Measurements from ENCODE around the gene OPRM1. TPM values are rescaled to one million over a fixed set of nuclear protein-coding genes. Genes with fewer than 3 reads are reported as not detected.
"Not testable (repeated sequence)": the region's sequence is repeated elsewhere in the genome, so short reads cannot be mapped to it uniquely, and the experiment has no call there.

Gene OPRM1
- polyA plus RNA-seq, 3 donors from 2014 or later: not detected

DNA sequence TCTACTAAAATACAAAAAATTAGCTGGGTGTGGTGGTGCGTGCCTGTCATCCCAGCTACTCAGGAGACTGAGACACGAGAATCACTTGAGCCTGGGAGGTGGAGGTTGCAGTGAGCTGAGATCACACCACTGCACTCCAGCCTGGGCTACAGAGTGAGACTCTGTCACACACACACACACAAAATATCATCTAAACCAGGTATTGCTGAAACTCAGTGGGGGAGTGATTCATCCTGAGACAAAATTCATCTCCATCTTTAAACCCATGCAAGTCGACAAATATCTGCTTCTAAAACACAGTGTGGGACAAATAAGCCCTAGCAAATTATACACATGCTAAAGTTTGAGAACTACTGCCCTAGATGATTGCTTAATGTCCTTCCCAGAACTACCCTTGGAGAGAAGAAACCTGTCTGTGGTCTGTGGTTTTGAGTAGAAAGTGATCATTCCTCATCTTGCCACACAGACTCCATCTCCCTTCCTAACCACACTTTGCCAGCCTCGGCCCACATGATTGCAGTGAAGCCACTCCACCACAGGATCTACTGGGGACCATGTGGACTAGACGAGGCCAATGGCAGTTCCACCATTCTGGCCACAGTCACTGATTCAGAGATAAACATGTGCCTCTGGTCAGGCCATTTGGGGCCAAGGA lies 130.3 kb downstream of the OPRM1 start:
- H3K27me3 Mint-ChIP-seq (ENCODE audit: low read depth in 3 of 3): peaks cover 0 to 2% (median 0%) of the 10 kb centered on the region in 3 donors
- peaks cover 65 to 91% of the 10 kb centered on the region in 2 donors for H3K4me1 Mint-ChIP-seq
- H3K27ac Mint-ChIP-seq: peak overlapping the region; percentile 12 to 81 (median 28)
- DNase-seq: no peak
- peak overlapping the region in 1 of 5 donors; percentile 9 for H3K4me3 Mint-ChIP-seq
- peaks cover 0 to 2% (median 0%) of the 10 kb centered on the region in 6 donors for H3K9me3 Mint-ChIP-seq
- H3K36me3 Mint-ChIP-seq: peaks cover 18 to 22% (median 20%) of the 10 kb centered on the region in 3 donors

DNA sequence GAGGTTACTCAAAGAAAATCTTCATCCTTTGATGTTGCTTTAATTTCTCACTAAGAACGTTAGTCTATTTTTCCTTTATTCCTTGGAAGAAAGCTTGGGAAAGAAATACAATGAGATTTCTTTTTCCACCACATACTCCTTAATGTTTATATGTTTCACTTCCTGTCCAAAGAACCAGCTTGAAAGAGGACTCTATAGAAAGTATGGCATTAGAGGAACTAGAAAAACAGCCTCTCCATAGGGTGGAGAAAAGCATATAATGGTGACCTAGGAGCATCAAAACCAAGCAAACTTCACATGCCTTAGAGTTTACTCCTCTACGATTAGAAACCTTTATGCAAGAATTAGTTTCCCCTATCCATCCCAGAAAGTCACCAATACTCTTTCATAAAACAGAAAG lies 131.1 kb downstream of the OPRM1 start:
- peaks cover 0 to 2% (median 0%) of the 10 kb centered on the region in 3 donors for H3K27me3 Mint-ChIP-seq (ENCODE audit: low read depth in 3 of 3)
- H3K36me3 Mint-ChIP-seq: peaks cover 17 to 20% (median 18%) of the 10 kb centered on the region in 3 donors
- peaks cover 0 to 2% (median 0%) of the 10 kb centered on the region in 6 donors for H3K9me3 Mint-ChIP-seq
- H3K4me3 Mint-ChIP-seq: no peak overlapping the region
- peaks cover 72 to 97% of the 10 kb centered on the region in 2 donors for H3K4me1 Mint-ChIP-seq
- no peak for DNase-seq
- peak overlapping the region in 4 of 6 donors; percentile 0 to 18 (median 8) for H3K27ac Mint-ChIP-seq

DNA sequence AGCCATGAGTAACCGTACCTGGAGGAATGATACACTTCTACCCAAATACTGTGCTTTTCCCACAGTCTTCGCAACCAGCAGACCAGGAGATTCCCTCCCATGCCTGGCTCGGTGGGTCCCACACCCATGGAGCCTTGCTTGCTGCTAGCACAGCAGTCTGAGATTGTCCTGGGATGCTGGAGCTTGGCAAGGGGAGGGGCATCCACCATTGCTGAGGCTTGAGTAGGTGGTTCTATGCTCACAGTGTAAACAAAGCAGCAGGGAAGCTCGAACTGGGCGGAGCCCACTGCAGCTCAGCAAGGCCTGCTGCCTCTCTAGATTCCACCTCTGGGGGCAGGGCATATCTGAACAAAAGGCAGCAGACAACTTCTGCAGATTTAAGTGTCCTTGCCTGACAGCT lies 133.4 kb downstream of the OPRM1 start:
- H3K9me3 Mint-ChIP-seq; H3K4me3 Mint-ChIP-seq; H3K27me3 Mint-ChIP-seq (ENCODE audit: low read depth in 3 of 3); DNase-seq: not testable (repeated sequence)
- Mint-ChIP-seq H3K4me1 (peaks cover 82 to 97% of the 10 kb centered on the region in 2 donors), H3K36me3 (peaks cover 11 to 27% (median 14%) of the 10 kb centered on the region in 3 donors), H3K27ac (peak overlapping the region in 2 of 6 donors; percentile 67 to 68)

DNA sequence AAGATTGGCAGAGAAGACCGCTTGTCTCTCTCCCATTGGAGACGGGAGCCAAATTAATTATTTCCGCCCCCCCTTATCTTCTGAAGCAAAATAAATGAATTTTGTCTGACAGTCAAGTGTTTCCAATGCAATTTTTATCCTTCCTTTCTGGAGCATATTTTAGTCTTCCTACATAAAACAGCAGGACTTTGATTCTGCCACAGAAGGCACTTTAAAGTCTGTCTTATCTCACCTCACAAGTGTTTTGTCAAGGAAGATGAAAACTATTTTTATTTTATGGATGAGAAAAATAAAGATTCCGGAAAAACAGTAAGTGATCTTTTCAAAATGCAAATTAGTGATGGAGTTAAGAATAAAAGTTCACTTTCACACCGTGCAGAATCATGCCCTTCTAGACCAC lies 140.4 kb downstream of the OPRM1 start:
- H3K4me1 Mint-ChIP-seq: peaks cover 51 to 82% of the 10 kb centered on the region in 2 donors
- H3K4me3 Mint-ChIP-seq: no peak overlapping the region
- H3K9me3 Mint-ChIP-seq: no peaks in the 10 kb centered on the region
- H3K27me3 Mint-ChIP-seq (ENCODE audit: low read depth in 3 of 3): peaks cover 0 to 2% (median 0%) of the 10 kb centered on the region in 3 donors
- peak overlapping the region in 2 of 6 donors; percentile 29 to 49 for H3K27ac Mint-ChIP-seq
- no peak for DNase-seq
- H3K36me3 Mint-ChIP-seq: peaks cover 8 to 34% (median 18%) of the 10 kb centered on the region in 3 donors

DNA sequence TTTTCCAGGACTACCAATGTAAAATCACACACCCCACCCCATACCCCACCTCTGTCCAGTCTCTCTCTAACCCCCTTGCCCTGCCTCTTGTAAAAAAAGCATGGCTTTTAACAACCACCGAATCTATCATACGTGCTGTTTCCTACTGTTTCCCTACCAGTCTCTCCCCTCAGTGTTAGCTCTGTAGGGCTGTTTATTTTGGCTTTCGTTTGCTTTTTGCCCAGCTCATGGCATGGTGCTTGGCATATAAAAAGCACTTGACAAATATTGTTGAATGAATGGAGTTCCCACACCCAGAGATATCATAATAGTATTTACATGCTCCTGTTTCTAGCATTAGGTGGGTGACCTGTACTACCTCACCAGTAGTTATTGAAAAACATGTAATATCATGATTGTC lies 148.2 kb downstream of the OPRM1 start:
- no peak for DNase-seq
- H3K27ac Mint-ChIP-seq: peak overlapping the region in 2 of 6 donors; percentile 5 to 16
- peaks cover 35 to 81% of the 10 kb centered on the region in 2 donors for H3K4me1 Mint-ChIP-seq
- H3K36me3 Mint-ChIP-seq: peaks cover 16 to 30% (median 18%) of the 10 kb centered on the region in 3 donors
- H3K4me3 Mint-ChIP-seq: no peak overlapping the region
- H3K9me3 Mint-ChIP-seq: no peaks in the 10 kb centered on the region
- H3K27me3 Mint-ChIP-seq (ENCODE audit: low read depth in 3 of 3): no peaks in the 10 kb centered on the region

DNA sequence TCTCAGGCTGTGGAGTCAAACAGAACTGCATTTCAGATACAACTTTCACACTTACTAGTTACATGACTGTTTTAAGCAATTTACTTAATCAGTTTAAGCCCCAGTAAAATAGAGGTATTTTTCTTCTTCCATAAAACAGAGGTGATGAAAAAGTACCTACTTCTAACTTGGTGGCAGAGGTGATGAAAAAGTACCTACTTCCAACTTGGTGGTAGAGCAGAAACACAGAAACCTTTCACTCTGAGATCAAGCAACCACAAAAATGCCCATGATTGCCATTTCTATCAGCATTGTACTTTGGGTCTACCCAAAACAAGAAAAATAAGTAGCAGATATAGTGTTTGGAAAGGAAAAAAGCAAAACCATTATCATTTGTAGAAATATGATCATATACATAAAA lies 148.7 kb downstream of the OPRM1 start:
- peaks cover 0 to 2% (median 0%) of the 10 kb centered on the region in 6 donors for H3K9me3 Mint-ChIP-seq
- peaks cover 16 to 32% (median 18%) of the 10 kb centered on the region in 3 donors for H3K36me3 Mint-ChIP-seq
- H3K4me3 Mint-ChIP-seq: no peak overlapping the region
- no peak for DNase-seq
- peaks cover 39 to 81% of the 10 kb centered on the region in 2 donors for H3K4me1 Mint-ChIP-seq
- peak overlapping the region in 1 of 6 donors; percentile 20 for H3K27ac Mint-ChIP-seq
- no peaks in the 10 kb centered on the region for H3K27me3 Mint-ChIP-seq (ENCODE audit: low read depth in 3 of 3)

DNA sequence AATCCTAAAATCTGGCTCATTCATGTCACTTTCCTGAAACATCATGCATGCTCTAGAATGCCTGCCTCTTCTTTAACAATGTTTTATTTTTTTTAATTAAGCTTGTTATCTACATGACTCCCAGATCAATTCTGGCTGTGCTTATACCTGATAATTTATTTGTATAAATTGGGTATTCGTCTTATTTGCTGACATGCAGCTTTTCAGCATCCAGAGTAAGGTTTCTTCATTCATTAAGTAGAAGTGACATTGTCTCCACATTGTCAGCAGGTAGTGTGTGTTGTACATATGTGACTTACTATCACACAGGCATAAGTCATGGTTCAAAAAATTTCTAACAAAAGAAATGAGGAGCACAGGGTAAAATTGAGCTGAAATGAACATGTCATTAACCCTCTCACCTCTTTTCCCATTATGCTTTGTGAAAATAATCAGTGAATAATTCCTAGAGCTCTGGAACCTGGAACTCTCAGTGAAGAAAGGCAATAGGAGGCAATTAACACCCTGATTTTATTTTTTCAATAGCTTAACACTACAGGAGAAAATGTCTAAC lies 157.4 kb downstream of the OPRM1 start:
- Mint-ChIP-seq H3K27me3 (ENCODE audit: low read depth in 3 of 3) (peaks cover 0 to 2% (median 0%) of the 10 kb centered on the region in 3 donors), H3K27ac (peak overlapping the region in 2 of 6 donors; percentile 18 to 58)

DNA sequence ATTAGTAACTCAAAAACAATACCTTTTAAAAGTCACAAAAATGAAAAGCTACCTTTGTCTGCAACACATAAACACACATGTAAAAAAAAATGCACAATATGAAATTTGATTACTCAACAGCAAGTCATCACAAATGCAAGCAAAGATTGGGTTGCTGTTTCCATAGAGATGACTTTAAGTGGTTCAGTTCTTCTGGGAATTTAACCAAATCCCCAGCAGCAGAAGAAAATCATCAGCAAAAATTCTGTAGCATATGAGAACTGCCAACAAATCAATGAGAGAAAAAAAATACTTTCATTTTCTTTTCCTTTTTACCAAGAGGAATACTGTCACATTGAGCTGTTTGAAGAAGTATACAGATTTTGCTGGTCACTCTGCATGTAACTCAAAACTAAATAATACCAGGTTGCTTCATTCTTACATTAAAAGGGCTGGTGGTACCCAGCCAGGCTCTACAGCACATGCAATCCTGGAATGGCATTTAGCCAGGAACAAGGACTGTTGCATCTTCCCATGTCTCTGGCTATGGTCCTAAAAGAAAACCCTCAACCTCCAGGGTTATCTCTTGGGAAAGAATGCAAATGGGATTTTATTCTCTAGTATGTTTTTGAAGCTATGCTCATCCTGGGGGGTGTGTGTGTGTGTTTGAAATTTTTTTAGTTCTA lies 158.3 kb downstream of the OPRM1 start:
- Mint-ChIP-seq H3K36me3 (peaks cover 34 to 46% (median 40%) of the 10 kb centered on the region in 3 donors), H3K9me3 (peaks cover 0 to under 1% (median 0%) of the 10 kb centered on the region in 6 donors), H3K27me3 (ENCODE audit: low read depth in 3 of 3) (peaks cover 0 to 2% (median 0%) of the 10 kb centered on the region in 3 donors), H3K27ac (no peak overlapping the region), H3K4me1 (peaks cover 28 to 69% of the 10 kb centered on the region in 2 donors), H3K4me3 (no peak overlapping the region)
- DNase-seq: no peak

More for the DNA sequence above, 157.4 kb downstream of the OPRM1 start:
- H3K4me3 Mint-ChIP-seq: no peak overlapping the region
- H3K9me3 Mint-ChIP-seq: peaks cover 0 to 2% (median 0%) of the 10 kb centered on the region in 6 donors
- DNase-seq: no peak
- H3K36me3 Mint-ChIP-seq: peaks cover 36 to 43% (median 38%) of the 10 kb centered on the region in 3 donors
- peaks cover 38 to 68% of the 10 kb centered on the region in 2 donors for H3K4me1 Mint-ChIP-seq

DNA sequence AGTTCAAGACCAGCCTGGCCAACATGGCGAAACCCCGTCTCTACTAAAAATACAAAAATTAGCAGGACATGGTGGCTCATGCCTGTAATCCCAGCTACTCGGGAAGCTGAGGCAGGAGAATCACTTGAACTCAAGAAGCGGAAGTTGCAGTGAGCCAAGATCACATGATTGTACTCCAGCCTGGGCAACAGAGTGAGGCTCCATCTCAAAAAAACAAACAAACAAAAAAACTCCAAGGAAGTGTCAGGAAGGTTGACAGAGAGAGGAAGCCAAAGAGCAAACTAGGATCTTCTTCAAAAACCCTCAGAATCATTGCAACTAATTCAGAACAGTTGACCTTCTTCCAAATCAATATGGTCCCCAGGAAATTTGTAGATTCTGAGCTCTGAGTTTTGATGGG lies 162.6 kb downstream of the OPRM1 start:
- not testable (repeated sequence) for H3K9me3 Mint-ChIP-seq; H3K27me3 Mint-ChIP-seq (ENCODE audit: low read depth in 3 of 3); DNase-seq; H3K4me3 Mint-ChIP-seq
- Mint-ChIP-seq H3K4me1 (peaks cover 23 to 67% of the 10 kb centered on the region in 2 donors), H3K27ac (peak overlapping the region in 1 of 6 donors; percentile 55), H3K36me3 (peaks cover 34 to 64% (median 47%) of the 10 kb centered on the region in 3 donors)

DNA sequence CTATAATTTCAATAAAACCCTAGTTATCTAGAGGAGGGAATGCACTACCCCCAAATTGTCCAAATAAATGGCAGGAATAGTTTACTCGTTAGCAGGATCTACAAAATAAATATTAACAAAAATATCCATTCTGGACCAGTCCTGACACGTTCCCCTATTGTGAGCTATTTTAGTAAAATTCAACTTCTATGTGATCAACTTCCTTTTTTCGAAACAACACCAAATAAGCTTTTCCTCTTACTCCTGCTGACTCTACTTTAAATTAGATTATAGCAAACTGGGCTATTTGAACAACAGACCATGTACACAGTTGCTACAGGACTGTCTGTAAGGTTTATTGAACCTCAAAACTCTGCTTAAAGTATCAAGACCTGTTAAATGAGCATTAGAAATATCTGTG lies 163.3 kb downstream of the OPRM1 start:
- Mint-ChIP-seq H3K36me3 (peaks cover 38 to 68% (median 47%) of the 10 kb centered on the region in 3 donors), H3K4me3 (no peak overlapping the region), H3K4me1 (peaks cover 23 to 63% of the 10 kb centered on the region in 2 donors), H3K9me3 (peaks cover 0 to 2% (median 0%) of the 10 kb centered on the region in 6 donors), H3K27ac (peak overlapping the region in 3 of 6 donors; percentile 2 to 50 (median 20)), H3K27me3 (ENCODE audit: low read depth in 3 of 3) (no peaks in the 10 kb centered on the region)
- DNase-seq: no peak

DNA sequence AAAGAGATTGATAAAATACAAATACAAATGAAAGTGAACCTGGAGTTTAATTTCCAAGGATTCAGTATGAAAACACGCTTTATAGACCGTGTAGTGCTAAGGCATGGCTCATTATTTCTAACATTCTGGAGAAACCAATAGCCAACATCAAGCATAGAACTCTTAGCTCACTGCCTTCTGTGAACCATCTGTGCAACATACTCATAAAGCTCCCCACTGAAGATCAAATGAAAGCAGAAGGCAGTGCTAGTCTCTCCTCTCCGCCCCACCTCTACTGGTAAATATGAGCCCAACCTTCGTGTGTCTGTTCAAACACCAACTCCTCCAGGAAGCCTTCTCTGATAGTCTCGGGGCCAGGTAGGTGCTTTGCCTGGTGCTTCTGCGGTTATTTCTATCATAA lies 163.9 kb downstream of the OPRM1 start:
- Mint-ChIP-seq H3K4me1 (peaks cover 19 to 57% of the 10 kb centered on the region in 2 donors), H3K36me3 (peaks cover 44 to 75% (median 49%) of the 10 kb centered on the region in 3 donors), H3K27ac (peak overlapping the region in 3 of 6 donors; percentile 2 to 80 (median 49)), H3K27me3 (ENCODE audit: low read depth in 3 of 3) (no peaks in the 10 kb centered on the region), H3K9me3 (peaks cover 0 to 2% (median 0%) of the 10 kb centered on the region in 6 donors), H3K4me3 (no peak overlapping the region)
- DNase-seq: no peak

DNA sequence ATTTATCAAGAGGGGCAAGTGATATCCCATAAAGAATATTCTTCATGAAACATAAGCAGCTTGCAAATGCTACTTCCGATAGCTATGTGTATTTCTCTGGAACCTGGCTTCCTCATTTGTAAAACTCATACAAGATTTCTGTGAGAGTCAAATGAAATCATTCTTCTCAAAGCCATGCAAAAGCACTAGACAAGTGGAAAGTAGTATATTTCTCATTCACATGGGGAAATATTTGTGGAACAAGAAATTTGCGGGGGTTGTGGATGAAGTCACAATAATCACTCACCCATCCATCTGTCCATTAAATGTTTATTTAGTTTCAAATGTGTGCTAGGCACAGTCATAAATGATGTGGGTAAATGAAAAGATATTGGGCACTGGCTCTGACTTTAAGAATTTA lies 167.1 kb downstream of the OPRM1 start:
- no peaks in the 10 kb centered on the region for H3K27me3 Mint-ChIP-seq (ENCODE audit: low read depth in 3 of 3)
- H3K36me3 Mint-ChIP-seq: peaks cover 39 to 73% (median 42%) of the 10 kb centered on the region in 3 donors
- no peak overlapping the region for H3K4me3 Mint-ChIP-seq
- DNase-seq: no peak
- peaks cover 0 to 4% (median 0%) of the 10 kb centered on the region in 6 donors for H3K9me3 Mint-ChIP-seq
- H3K4me1 Mint-ChIP-seq: peaks cover 9 to 44% of the 10 kb centered on the region in 2 donors
- peak overlapping the region in 3 of 6 donors; percentile 7 to 39 (median 14) for H3K27ac Mint-ChIP-seq

DNA sequence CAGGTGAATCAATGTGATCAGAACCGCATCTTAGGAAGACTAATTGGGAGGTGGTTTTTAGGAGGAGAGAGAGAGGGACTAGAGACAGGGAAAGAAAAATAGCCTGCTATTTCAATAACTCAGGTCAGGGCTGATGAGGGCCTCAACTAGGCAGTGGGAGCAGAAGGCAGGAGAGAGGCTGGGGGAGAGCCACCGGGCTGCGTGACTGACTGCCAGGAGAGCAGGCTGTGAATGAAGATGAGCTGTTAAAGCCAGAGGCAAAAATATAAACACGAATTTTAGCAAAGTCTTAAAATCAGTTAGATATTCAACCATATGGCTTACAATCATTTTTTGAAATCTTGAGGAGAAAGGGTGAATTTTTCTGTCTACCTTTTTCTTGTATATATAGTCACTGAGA lies 168.0 kb downstream of the OPRM1 start:
- Mint-ChIP-seq H3K9me3 (peaks cover 0 to 4% (median 0%) of the 10 kb centered on the region in 6 donors), H3K27ac (peak overlapping the region in 3 of 6 donors; percentile 39 to 45 (median 41)), H3K36me3 (peaks cover 34 to 69% (median 37%) of the 10 kb centered on the region in 3 donors), H3K4me1 (peaks cover 9 to 36% of the 10 kb centered on the region in 2 donors), H3K27me3 (ENCODE audit: low read depth in 3 of 3) (no peaks in the 10 kb centered on the region), H3K4me3 (no peak overlapping the region)
- DNase-seq: no peak

All from immature natural killer cell (primary cell).